GM21723 (cell line): ENCODE measurements around the gene GP9.
"Not testable (repeated sequence)": the region's sequence is repeated elsewhere in the genome, so short reads cannot be mapped to it uniquely, and the experiment has no call there.

Experiments used
- ATAC-seq: cut with Tn5 transposase; IDR thresholded peaks from one replicate; pipeline ENCODE4 v1.9.1; 2021; ENCODE audit warnings: mild to moderate bottlenecking, moderate library complexity; ENCODE audit not compliant: unreplicated experiment

Gene GP9

GRCh38 chr3:129106866-129107565 is 46.4 kb downstream of the GP9 start:
- no peak for ATAC-seq

- no peak for ATAC-seq
Observed at GRCh38 chr3:129107793-129108192, 47.2 kb downstream of the GP9 start.

GRCh38 chr3:129111076-129111780 is 50.6 kb downstream of the GP9 start:
- not testable (repeated sequence) for ATAC-seq
